Fibroblast of lung (primary cell): Measurements from ENCODE around the gene PACRG. TPM values are rescaled to one million over a fixed set of nuclear protein-coding genes. Genes with fewer than 3 reads are reported as not detected.
A peak's percentile ranks its signal among the peaks of the same experiment; 100 is the strongest.

Experiments used
- DNase-seq, 2 donors: peaks; one replicate each; pipeline versions ENCODE4 v3.0.0 to v3.0.0-alpha.2; 2010; ENCODE audit warnings: low read depth in 2 of 2
- H2AFZ ChIP-seq: 2 replicates; pipeline ENCODE4 v1.5.1; 2012; ENCODE audit warnings: low read length, control low read depth, inconsistent platforms
- H3K27ac ChIP-seq: 2 replicates; pipeline ENCODE4 v1.5.1; 2011; ENCODE audit warnings: low read length, control low read depth; ENCODE audit not compliant: insufficient read depth
- H3K27me3 ChIP-seq: 2 replicates; pipeline ENCODE4 v1.5.1; 2011; ENCODE audit warnings: mild to moderate bottlenecking, low read length; ENCODE audit not compliant: control insufficient read depth, insufficient read depth
- H3K36me3 ChIP-seq: 2 replicates; pipeline ENCODE4 v1.5.1; 2011; ENCODE audit warnings: low read length; ENCODE audit not compliant: control insufficient read depth, insufficient read depth
- H3K4me1 ChIP-seq: 2 replicates; pipeline ENCODE4 v1.5.1; 2011; ENCODE audit warnings: low read length; ENCODE audit not compliant: control insufficient read depth, insufficient read depth; ENCODE audit errors: extremely low read depth
- H3K4me2 ChIP-seq: 2 replicates; pipeline ENCODE4 v1.5.1; 2011; ENCODE audit warnings: low read length, control low read depth; ENCODE audit not compliant: insufficient read depth; ENCODE audit errors: extremely low read depth
- H3K4me3 ChIP-seq, 4 experiments: fragments of 200-600 bp in 1 of 4; sonication (generic) in 1 of 4; replicated peaks in 1 of 4; 2 replicates each; pipeline ENCODE4 v1.5.1; 2011 to 2016; ENCODE audit warnings: low read length in 4 of 4, low read depth in 3 of 4, mild to moderate bottlenecking in 3 of 4, control low read depth in 2 of 4, inconsistent platforms in 1 of 4, mixed read lengths in 1 of 4; ENCODE audit not compliant: insufficient read depth in 1 of 4; ENCODE audit errors: control extremely low read depth in 1 of 4
- H3K79me2 ChIP-seq: 2 replicates; pipeline ENCODE4 v1.5.1; 2012; ENCODE audit warnings: mild to moderate bottlenecking, low read length, inconsistent platforms; ENCODE audit not compliant: control insufficient read depth, insufficient read depth
- H3K9ac ChIP-seq: 2 replicates; pipeline ENCODE4 v1.5.1; 2011; ENCODE audit warnings: mild to moderate bottlenecking, low read length, control low read depth; ENCODE audit not compliant: insufficient read depth
- H3K9me3 ChIP-seq: 2 replicates; pipeline ENCODE4 v1.5.1; 2012; ENCODE audit warnings: low read depth, low read length; ENCODE audit not compliant: control insufficient read depth, insufficient read depth
- H4K20me1 ChIP-seq: 2 replicates; pipeline ENCODE4 v1.5.1; 2011; ENCODE audit warnings: low read length; ENCODE audit not compliant: control insufficient read depth, insufficient read depth; ENCODE audit errors: extremely low read depth
- CTCF ChIP-seq, 2 donors: IDR thresholded peaks in 1 of 2; conservative IDR thresholded peaks in 1 of 2; 1 replicate in 1 of 2; 2 replicates in 1 of 2; pipeline ENCODE4 v1.5.1; 2011 to 2012; ENCODE audit warnings: low read length in 2 of 2, control low read depth in 1 of 2, inconsistent platforms in 1 of 2, low read depth in 1 of 2, mild to moderate bottlenecking in 1 of 2
- EZH2 ChIP-seq: IDR thresholded peaks from 2 replicates; pipeline ENCODE4 v1.5.1; 2012; ENCODE audit warnings: low read length, control low read depth, mild to moderate bottlenecking; ENCODE audit errors: missing control alignments
- polyA plus RNA-seq, 2 donors: library from polyadenylated mRNA; depleted of rRNA in 1 of 2; stranded (reverse) in 1 of 2; unstranded in 1 of 2; fragments of >200 nt; gene quantifications; 2 replicates each; pipeline ENCODE4 v1.2.1, GENCODE V29; 2011 to 2012; ENCODE audit warnings: missing spikeins in 1 of 2
- total RNA-seq: library from RNA; depleted of rRNA; stranded (reverse); fragments of >200 nt; gene quantifications from 2 replicates; pipeline ENCODE4 v1.2.1, GENCODE V29; 2014

Gene PACRG
- total and polyA plus RNA-seq, 2 donors (not counting 1 experiment from before 2014, with no cell fraction given), result 0.30 to 0.66 TPM

GRCh38 chr6:163302747-163303146 lies 575.0 kb downstream of the PACRG start:
- no peak overlapping the region for H3K27ac ChIP-seq
- DNase-seq, result peak in 1 of 2 donors; percentile 63
- H4K20me1 ChIP-seq, result no peaks in the 10 kb centered on the region
- no peaks in the 10 kb centered on the region for H3K79me2 ChIP-seq
- TF ChIP-seq EZH2, result no peak
- no peak for TF ChIP-seq CTCF (conservative IDR thresholded peaks at IDR 0.05 in 1 of 2, IDR thresholded peaks at IDR 0.05 in 1 of 2; ENCODE audit: low read depth in 1 of 2, low read length in 2 of 2)
- no peak overlapping the region for H3K4me2 ChIP-seq
- no peak overlapping the region for H2AFZ ChIP-seq
- no peaks in the 10 kb centered on the region for H3K36me3 ChIP-seq
- no peak overlapping the region for H3K9ac ChIP-seq
- H3K27me3 ChIP-seq, result no peaks in the 10 kb centered on the region
- no peaks in the 10 kb centered on the region for H3K4me1 ChIP-seq
- no peak overlapping the region for H3K4me3 ChIP-seq
- H3K9me3 ChIP-seq, result no peaks in the 10 kb centered on the region

GRCh38 chr6:163306000-163306399 lies 578.2 kb downstream of the PACRG start:
- Histone ChIP-seq H3K27me3 (no peaks in the 10 kb centered on the region), H3K4me1 (no peaks in the 10 kb centered on the region), H3K4me2 (no peak overlapping the region), H3K27ac (no peak overlapping the region), H3K79me2 (no peaks in the 10 kb centered on the region), H3K9ac (no peak overlapping the region), H3K36me3 (no peaks in the 10 kb centered on the region), H3K9me3 (no peaks in the 10 kb centered on the region), H2AFZ (no peak overlapping the region), H4K20me1 (no peaks in the 10 kb centered on the region), H3K4me3 (no peak overlapping the region)
- TF ChIP-seq EZH2, result no peak
- TF ChIP-seq CTCF (conservative IDR thresholded peaks at IDR 0.05 in 1 of 2, IDR thresholded peaks at IDR 0.05 in 1 of 2; ENCODE audit: low read depth in 1 of 2, low read length in 2 of 2), result no peak
- DNase-seq, result no peak

GRCh38 chr6:163308629-163309440 lies 581.1 kb downstream of the PACRG start:
- DNase-seq, result no peak
- no peak overlapping the region for H3K4me3 ChIP-seq
- no peaks in the 10 kb centered on the region for H3K9me3 ChIP-seq
- no peak overlapping the region for H3K27ac ChIP-seq
- H3K4me1 ChIP-seq, result no peaks in the 10 kb centered on the region
- no peak overlapping the region for H2AFZ ChIP-seq
- H4K20me1 ChIP-seq, result no peaks in the 10 kb centered on the region
- H3K79me2 ChIP-seq, result no peaks in the 10 kb centered on the region
- no peaks in the 10 kb centered on the region for H3K36me3 ChIP-seq
- H3K27me3 ChIP-seq, result no peaks in the 10 kb centered on the region
- TF ChIP-seq EZH2 (no peak), CTCF (conservative IDR thresholded peaks at IDR 0.05 in 1 of 2, IDR thresholded peaks at IDR 0.05 in 1 of 2; ENCODE audit: low read depth in 1 of 2, low read length in 2 of 2) (no peak)
- no peak overlapping the region for H3K4me2 ChIP-seq
- H3K9ac ChIP-seq, result no peak overlapping the region
